Type B pancreatic cell (in vitro differentiated cells): ENCODE data around the gene NT5C. TPM values are rescaled to one million over a fixed set of nuclear protein-coding genes. Genes with fewer than 3 reads are reported as not detected.
A peak's percentile ranks its signal among the peaks of the same experiment; 100 is the strongest.

Source experiments
- DNase-seq: peaks from one replicate; pipeline ENCODE4 v3.0.0; 2021; ENCODE audit warnings: mixed read lengths; ENCODE audit not compliant: unreplicated experiment; ENCODE audit errors: extremely low spot score
- H3K27ac Mint-ChIP-seq: 2 replicates; pipeline ENCODE4 v1.8.0; 2021; ENCODE audit warnings: mild to moderate bottlenecking, mixed read lengths
- H3K27me3 Mint-ChIP-seq: 2 replicates; pipeline ENCODE4 v1.8.0; 2021; ENCODE audit warnings: mixed read lengths
- H3K36me3 Mint-ChIP-seq: 2 replicates; pipeline ENCODE4 v1.8.0; 2021; ENCODE audit warnings: mixed read lengths
- H3K4me1 Mint-ChIP-seq: one replicate; pipeline ENCODE4 v1.8.0; 2021; ENCODE audit warnings: mixed read lengths; ENCODE audit not compliant: unreplicated experiment
- H3K4me3 Mint-ChIP-seq: 2 replicates; pipeline ENCODE4 v1.8.0; 2021; ENCODE audit warnings: mild to moderate bottlenecking, mixed read lengths
- H3K9me3 Mint-ChIP-seq: 2 replicates; pipeline ENCODE4 v1.8.0; 2021; ENCODE audit warnings: mixed read lengths
- total RNA-seq: library from RNA; stranded (reverse); gene quantifications from 2 replicates; pipeline ENCODE4 v1.2.1, GENCODE V29; 2021; ENCODE audit warnings: low replicate concordance
- TF ChIP-seq, protein P1 (sequence below): fragments of 200-600 bp; sonication (generic); conservative IDR thresholded peaks from 2 replicates; pipeline ENCODE4 v1.5.0; 2021; ENCODE audit warnings: antibody characterized with exemption, mild to moderate bottlenecking

Gene NT5C
- total RNA-seq, 1 donor from 2014 or later = 40.7 TPM

DNA sequence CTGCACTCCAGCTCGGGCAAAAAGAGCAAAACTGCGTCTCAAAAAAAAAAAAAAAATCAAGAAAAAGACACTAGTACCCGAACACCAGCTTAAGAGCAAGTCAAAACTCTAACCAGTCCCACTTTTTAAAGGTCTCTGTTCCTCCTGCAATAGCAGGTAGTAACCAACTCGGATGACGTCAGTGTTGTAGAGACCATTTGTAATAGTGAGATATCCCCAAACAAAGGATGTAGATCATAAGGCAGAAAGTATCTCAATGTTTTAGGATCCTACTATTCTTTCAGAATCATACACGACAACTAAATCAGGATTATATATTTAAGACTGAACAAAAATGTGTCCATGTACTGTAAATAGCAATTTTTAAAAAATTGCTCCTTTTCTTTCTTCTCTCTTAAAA is 20.4 kb upstream of the NT5C start:
- Mint-ChIP-seq H3K9me3 (no peaks in the 10 kb centered on the region), H3K4me3 (peak overlapping the region; percentile 93), H3K27me3 (peaks cover 3% of the 10 kb centered on the region), H3K27ac (peak overlapping the region; percentile 88), H3K4me1 (peaks cover 27% of the 10 kb centered on the region), H3K36me3 (peaks cover 31% of the 10 kb centered on the region)
- TF ChIP-seq, protein P1, sequence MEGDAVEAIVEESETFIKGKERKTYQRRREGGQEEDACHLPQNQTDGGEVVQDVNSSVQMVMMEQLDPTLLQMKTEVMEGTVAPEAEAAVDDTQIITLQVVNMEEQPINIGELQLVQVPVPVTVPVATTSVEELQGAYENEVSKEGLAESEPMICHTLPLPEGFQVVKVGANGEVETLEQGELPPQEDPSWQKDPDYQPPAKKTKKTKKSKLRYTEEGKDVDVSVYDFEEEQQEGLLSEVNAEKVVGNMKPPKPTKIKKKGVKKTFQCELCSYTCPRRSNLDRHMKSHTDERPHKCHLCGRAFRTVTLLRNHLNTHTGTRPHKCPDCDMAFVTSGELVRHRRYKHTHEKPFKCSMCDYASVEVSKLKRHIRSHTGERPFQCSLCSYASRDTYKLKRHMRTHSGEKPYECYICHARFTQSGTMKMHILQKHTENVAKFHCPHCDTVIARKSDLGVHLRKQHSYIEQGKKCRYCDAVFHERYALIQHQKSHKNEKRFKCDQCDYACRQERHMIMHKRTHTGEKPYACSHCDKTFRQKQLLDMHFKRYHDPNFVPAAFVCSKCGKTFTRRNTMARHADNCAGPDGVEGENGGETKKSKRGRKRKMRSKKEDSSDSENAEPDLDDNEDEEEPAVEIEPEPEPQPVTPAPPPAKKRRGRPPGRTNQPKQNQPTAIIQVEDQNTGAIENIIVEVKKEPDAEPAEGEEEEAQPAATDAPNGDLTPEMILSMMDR = no peak
- DNase-seq = no peak

DNA sequence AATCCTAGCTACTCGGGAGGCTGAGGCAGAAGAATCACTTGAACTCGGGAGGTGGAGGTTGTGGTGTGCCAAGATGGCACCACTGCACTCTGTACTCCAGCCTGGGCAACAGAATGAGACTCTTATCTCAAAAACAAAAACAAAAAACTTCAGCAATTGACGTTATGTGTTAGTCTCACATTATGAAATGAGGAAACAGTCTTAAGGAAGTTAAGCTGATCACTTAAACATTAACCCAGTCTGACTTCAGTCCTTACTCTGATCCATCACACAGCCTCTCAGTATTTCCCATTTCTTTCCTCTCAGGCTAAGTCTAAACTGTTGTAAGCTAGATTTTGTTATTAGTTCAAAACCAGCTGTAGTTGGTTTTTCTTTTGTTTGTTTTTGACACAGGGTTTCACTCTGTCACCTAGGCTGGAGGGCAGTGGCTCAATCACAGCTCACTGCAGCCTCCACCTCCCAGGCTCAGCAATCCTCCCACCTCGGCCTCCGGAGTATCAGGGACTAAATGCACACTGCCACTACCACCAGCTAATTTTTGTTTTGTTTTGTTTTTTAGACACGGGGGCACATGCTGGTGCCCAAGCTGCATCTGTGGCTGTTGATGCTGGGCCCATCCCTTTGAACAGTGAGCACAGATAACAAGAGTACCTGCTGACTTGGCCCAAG is 16.5 kb upstream of the NT5C start:
- Mint-ChIP-seq H3K4me1 (peaks cover 21% of the 10 kb centered on the region), H3K27me3 (no peaks in the 10 kb centered on the region), H3K36me3 (peaks cover 35% of the 10 kb centered on the region), H3K27ac (peak overlapping the region; percentile 59), H3K4me3 (no peak overlapping the region), H3K9me3 (no peaks in the 10 kb centered on the region)
- DNase-seq = no peak
- TF ChIP-seq, protein P1 = no peak

DNA sequence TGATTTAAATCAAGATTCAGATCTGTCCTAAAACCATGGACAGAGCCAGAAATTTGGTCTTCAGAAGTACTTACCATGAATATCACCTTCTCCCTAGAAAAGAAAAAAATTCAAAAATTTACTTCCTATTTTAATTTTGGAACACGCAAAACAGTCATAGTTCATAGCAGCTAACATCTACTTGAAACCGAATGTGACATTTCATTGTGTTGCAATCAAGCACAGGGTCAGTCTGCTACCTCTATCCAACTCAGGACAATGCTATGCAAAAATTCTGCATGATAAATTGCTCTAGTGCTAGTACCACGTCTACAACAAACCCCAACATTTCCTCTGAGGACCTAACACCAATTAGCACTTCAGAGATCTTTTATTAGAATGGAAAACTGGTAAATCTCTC is 15.1 kb upstream of the NT5C start:
- Mint-ChIP-seq H3K36me3 (peaks cover 25% of the 10 kb centered on the region), H3K27me3 (no peaks in the 10 kb centered on the region), H3K9me3 (no peaks in the 10 kb centered on the region), H3K4me1 (peaks cover 8% of the 10 kb centered on the region), H3K4me3 (no peak overlapping the region), H3K27ac (no peak overlapping the region)
- no peak for DNase-seq
- TF ChIP-seq, protein P1 = no peak

DNA sequence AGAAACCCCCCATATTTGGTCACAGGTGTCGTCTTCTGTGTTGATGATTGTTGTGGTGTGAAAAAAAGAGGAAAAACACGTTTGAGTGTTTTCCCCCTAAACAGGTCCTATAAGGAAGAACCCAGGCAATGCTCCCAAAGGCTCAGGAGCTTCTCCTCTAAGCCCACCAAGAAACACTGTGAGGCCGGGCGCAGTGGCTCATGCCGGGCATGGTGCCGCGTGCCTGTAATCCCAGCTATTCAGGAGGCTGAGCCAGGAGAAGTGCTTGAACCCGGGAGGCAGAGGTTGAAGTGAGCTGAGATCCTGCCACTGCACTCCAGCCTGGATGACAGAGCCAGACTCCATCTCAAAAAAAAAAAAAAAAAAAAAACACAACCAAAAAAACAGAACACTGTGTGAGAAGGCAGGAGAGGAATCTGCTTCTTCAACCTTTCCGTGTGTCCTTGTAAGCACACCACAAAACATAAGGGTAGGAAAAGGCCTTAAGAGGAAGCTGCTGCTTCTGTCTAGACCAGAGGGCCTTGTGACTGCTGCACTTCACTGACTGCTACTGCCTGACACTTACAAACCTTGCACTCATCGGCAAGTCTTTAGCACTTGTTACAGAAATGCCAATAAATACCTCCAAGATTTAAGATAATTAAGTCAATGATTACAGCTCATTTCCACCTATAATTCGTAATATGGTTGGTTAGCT is 13.4 kb upstream of the NT5C start:
- peaks cover 8% of the 10 kb centered on the region for H3K4me1 Mint-ChIP-seq
- no peak for DNase-seq

DNA sequence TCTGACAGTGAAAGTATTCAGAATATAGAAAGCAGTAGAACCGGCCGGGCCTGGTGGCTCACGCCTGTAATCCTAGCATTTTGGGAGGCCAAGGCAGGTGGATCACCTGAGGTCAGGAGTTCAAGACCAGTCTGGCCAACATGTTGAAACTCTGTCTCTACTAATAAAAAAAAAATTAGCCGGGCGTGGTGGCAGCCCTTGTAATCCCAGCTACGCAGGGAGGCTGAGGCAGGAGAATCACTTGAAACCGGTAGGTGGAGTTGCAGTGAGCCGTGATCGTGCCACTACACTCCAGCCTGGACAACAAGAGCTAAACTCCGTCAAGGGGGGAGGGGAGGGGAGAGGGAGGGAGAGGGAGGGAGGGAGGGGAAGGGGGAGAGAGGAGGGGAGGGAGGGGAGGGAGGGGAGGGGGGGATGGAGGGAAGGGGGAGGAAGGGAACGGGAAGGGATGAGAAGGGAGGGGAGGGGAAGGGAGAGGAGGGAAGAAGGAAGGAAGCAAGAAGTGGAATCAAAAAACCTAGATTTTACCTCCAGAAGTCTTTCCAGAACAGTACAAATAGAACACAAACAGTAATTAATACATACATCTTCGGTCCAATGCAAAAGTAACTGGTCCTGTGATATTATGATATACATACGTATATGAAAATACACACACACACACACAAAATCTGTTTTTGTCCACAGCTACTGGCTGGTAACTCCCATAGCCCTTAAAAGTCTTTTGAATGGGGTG is 10.9 kb upstream of the NT5C start:
- TF ChIP-seq, protein P1 = no peak
- H3K27ac Mint-ChIP-seq = no peak overlapping the region
- H3K9me3 Mint-ChIP-seq = no peaks in the 10 kb centered on the region
- no peak for DNase-seq
- H3K4me3 Mint-ChIP-seq = no peak overlapping the region
- H3K4me1 Mint-ChIP-seq = no peaks in the 10 kb centered on the region
- peaks cover 21% of the 10 kb centered on the region for H3K36me3 Mint-ChIP-seq
- H3K27me3 Mint-ChIP-seq = no peaks in the 10 kb centered on the region

More for the DNA sequence above, 13.4 kb upstream of the NT5C start:
- TF ChIP-seq, protein P1 = no peak
- Mint-ChIP-seq H3K4me3 (no peak overlapping the region), H3K36me3 (peaks cover 28% of the 10 kb centered on the region), H3K27me3 (no peaks in the 10 kb centered on the region), H3K9me3 (no peaks in the 10 kb centered on the region), H3K27ac (no peak overlapping the region)
